GM12878 (cell line): ENCODE data around the gene CLDN6. TPM values are rescaled to one million over a fixed set of nuclear protein-coding genes. Genes with fewer than 3 reads are reported as not detected.
A peak's percentile ranks its signal among the peaks of the same experiment; 100 is the strongest.

Experiments used
- ATAC-seq: fragments of 200-7000 bp; cut with Tn5 transposase; 3 replicates; pipeline ENCODE4 v1.9.1; 2020; ENCODE audit warnings: mild to moderate bottlenecking, moderate library complexity
- BruUV-seq: library from RNA; stranded (reverse); fragments of 400-500 nt; replicated peaks from 2 replicates; lab custom pipeline; 2021; lab: Mats Ljungman, UMichigan
- CTCF ChIA-PET: fragments of 300-600 bp; sonication (Branson Sonifier 250); formaldehyde crosslinking; extraction: SDS; loops from one replicate; lab custom pipeline; 2021; ENCODE audit warnings: inconsistent platforms; lab: Yijun Ruan, JAX
- POLR2A ChIA-PET: fragments of 350-600 bp; formaldehyde crosslinking; extraction: SDS; loops from one replicate; lab custom pipeline; 2021; ENCODE audit warnings: inconsistent platforms; lab: Charles Lee
- RAD21 ChIA-PET: fragments of 300-600 bp; sonication (Branson Sonifier 250); formaldehyde crosslinking; loops from one replicate; lab custom pipeline; 2023; ENCODE audit warnings: antibody characterized with exemption; ENCODE audit not compliant: unreplicated experiment; lab: Charles Lee
- SMC1A ChIA-PET: fragments of 300-600 bp; sonication (Branson Sonifier 250); formaldehyde crosslinking; loops from one replicate; lab custom pipeline; 2023; ENCODE audit not compliant: unreplicated experiment, uncharacterized antibody; lab: Charles Lee
- DNase-seq: peaks from one replicate; pipeline ENCODE4 v3.0.0-alpha.2; 2011; ENCODE audit warnings: low read depth, low spot score
- FAIRE-seq: peaks from 3 replicates; lab custom pipeline; 2011; peaks lifted over from hg19 to GRCh38; lab: Jason Lieb, UNC
- H2AFZ ChIP-seq: 2 replicates; pipeline ENCODE4 v1.6.0; 2011; ENCODE audit warnings: low read depth, low read length, control low read depth; ENCODE audit not compliant: control insufficient read depth
- H3K27ac ChIP-seq: 2 replicates; pipeline ENCODE4 v1.5.1; 2011; ENCODE audit warnings: control low read depth; ENCODE audit not compliant: control insufficient read depth, insufficient read depth
- H3K27me3 ChIP-seq, 2 experiments: replicated peaks in 1 of 2; 2 replicates each; pipeline versions ENCODE4 v1.6.0 to v1.6.1; 2011; ENCODE audit warnings: low read length in 1 of 2; ENCODE audit not compliant: control insufficient read depth in 2 of 2, insufficient read depth in 2 of 2
- H3K36me3 ChIP-seq, 2 experiments: 2 replicates each; pipeline ENCODE4 v1.5.1; 2011; ENCODE audit warnings: low read length in 1 of 2; ENCODE audit not compliant: control insufficient read depth in 2 of 2, insufficient read depth in 2 of 2
- H3K4me1 ChIP-seq: 2 replicates; pipeline ENCODE4 v1.6.1; 2011; ENCODE audit warnings: mild to moderate bottlenecking, low read length, moderate library complexity, mixed read lengths; ENCODE audit not compliant: control insufficient read depth, insufficient read depth
- H3K4me2 ChIP-seq: 2 replicates; pipeline ENCODE4 v1.6.0; 2011; ENCODE audit warnings: control low read depth; ENCODE audit not compliant: control insufficient read depth, insufficient read depth
- H3K4me3 ChIP-seq: fragments of 200-600 bp; sonication (generic); 2 replicates; pipeline ENCODE4 v1.5.1; 2016
- H3K79me2 ChIP-seq: 2 replicates; pipeline ENCODE4 v1.6.0; 2011; ENCODE audit warnings: low read length; ENCODE audit not compliant: control insufficient read depth, insufficient read depth
- H3K9ac ChIP-seq: 2 replicates; pipeline ENCODE4 v1.8.0; 2011; ENCODE audit warnings: low read length, control low read depth, mixed read lengths; ENCODE audit not compliant: control insufficient read depth, insufficient read depth
- H3K9me3 ChIP-seq: replicated peaks from 3 replicates; pipeline ENCODE4 v1.5.1; 2011; ENCODE audit warnings: mild to moderate bottlenecking, low read length; ENCODE audit not compliant: control insufficient read depth, insufficient read depth
- H4K20me1 ChIP-seq: 2 replicates; pipeline ENCODE4 v1.6.0; 2011; ENCODE audit not compliant: control insufficient read depth, insufficient read depth
- CBX5 ChIP-seq: sonication (generic); IDR thresholded peaks from 2 replicates; pipeline ENCODE4 v1.6.1; 2016; ENCODE audit warnings: low read depth, moderate library complexity, mild to moderate bottlenecking, inconsistent platforms
- CHD4 ChIP-seq: fragments of 200-600 bp; sonication (generic); IDR thresholded peaks from 2 replicates; pipeline ENCODE4 v1.6.1; 2016; ENCODE audit warnings: mild to moderate bottlenecking
- E2F4 ChIP-seq: IDR thresholded peaks from 2 replicates; pipeline ENCODE4 v1.6.1; 2012; ENCODE audit warnings: low read depth, low read length, improper control_type of control experiment
- HDGF ChIP-seq: fragments of 450-650 bp; IDR thresholded peaks from 2 replicates; pipeline ENCODE4 v1.6.1; 2016; ENCODE audit warnings: antibody characterized with exemption
- LARP7 ChIP-seq: fragments of 450-650 bp; IDR thresholded peaks from 2 replicates; pipeline ENCODE4 v1.6.1; 2017; ENCODE audit warnings: mild to moderate bottlenecking
- MTA2 ChIP-seq: fragments of 450-650 bp; IDR thresholded peaks from 2 replicates; pipeline ENCODE4 v1.6.1; 2016; ENCODE audit warnings: low read depth, mild to moderate bottlenecking, moderate library complexity
- MTA3 ChIP-seq: IDR thresholded peaks from 2 replicates; pipeline ENCODE4 v1.6.1; 2012; ENCODE audit warnings: low read length, inconsistent platforms, borderline replicate concordance
- PAX8 ChIP-seq: fragments of 450-650 bp; IDR thresholded peaks from 2 replicates; pipeline ENCODE4 v1.6.1; 2017; ENCODE audit warnings: mild to moderate bottlenecking, moderate library complexity
- POLR2A ChIP-seq: IDR thresholded peaks from 2 replicates; pipeline ENCODE4 v1.6.1; 2011; ENCODE audit warnings: low read depth, mild to moderate bottlenecking, low read length
- RAD51 ChIP-seq: fragments of 450-650 bp; IDR thresholded peaks from 2 replicates; pipeline ENCODE4 v1.6.1; 2016; ENCODE audit warnings: moderate library complexity, mild to moderate bottlenecking, inconsistent platforms
- SPI1 ChIP-seq: IDR thresholded peaks from 2 replicates; pipeline ENCODE4 v1.6.1; 2011; ENCODE audit warnings: low read depth, mild to moderate bottlenecking, low read length, moderate library complexity, borderline replicate concordance; ENCODE audit not compliant: insufficient read depth
- ZBED1 ChIP-seq: IDR thresholded peaks from 2 replicates; pipeline ENCODE4 v1.6.1; 2016; ENCODE audit warnings: borderline replicate concordance
- ZNF274 ChIP-seq: IDR thresholded peaks from one replicate; pipeline ENCODE4 v1.8.0; 2011; ENCODE audit not compliant: insufficient read length, insufficient read depth
- WGBS: methylation state at CpG from one replicate; pipeline ENCODE4 v1.1.6; 2016; ENCODE audit warnings: low lambda C conversion rate; ENCODE audit not compliant: insufficient replicate concordance, insufficient coverage; ENCODE audit errors: missing lambda C conversion rate; 5-methylcytosine and 5-hydroxymethylcytosine counted together
- in situ Hi-C: fragments of 300-500 bp; cut with MboI; formaldehyde crosslinking; loops from 9 replicates; pipeline ENCODE4 v1.14.3; 2018; ENCODE audit warnings: mixed read lengths
- intact Hi-C: fragments of 100-400 bp; cut with micrococcal nuclease; formaldehyde crosslinking; loops from one replicate; pipeline ENCODE4 v1.14.2; 2022; ENCODE audit not compliant: unreplicated experiment
- polyA plus RNA-seq, 11 experiments: library from polyadenylated mRNA; depleted of rRNA in 4 of 11; unstranded in 6 of 11; stranded (reverse) in 5 of 11; fragments of >200 nt; fragmentation: Nextera tagmentation in 4 of 11; fragmentation: Illumina TruSeq in 1 of 11; extraction: Ambion mirVana in 4 of 11; extraction: Trizol in 1 of 11; gene quantifications; 1 replicate in 1 of 11; 2 replicates in 10 of 11; pipeline versions ENCODE4 v1.2.1 to v1.2.3, GENCODE V29; 2011 to 2016; ENCODE audit warnings: inconsistent platforms in 2 of 11, missing spikeins in 2 of 11, low read depth in 1 of 11
- total RNA-seq, 4 experiments: library from RNA; depleted of rRNA in 3 of 4; stranded (reverse); fragments of >200 nt in 3 of 4; fragmentation: Illumina TruSeq in 1 of 4; extraction: Trizol in 1 of 4; gene quantifications; 2 replicates each; pipeline versions ENCODE4 v1.2.1 to v1.2.3, GENCODE V29; 2013 to 2021
- TF ChIP-seq, protein P1 (sequence below): fragments of 450-650 bp; formaldehyde crosslinking; IDR thresholded peaks from 2 replicates; pipeline ENCODE4 v1.4.0; 2022; ENCODE audit warnings: mild to moderate bottlenecking, moderate library complexity

Gene CLDN6
- total and polyA plus RNA-seq, 10 of the 15 experiments (the other 5 are each of a cell fraction or from before 2014, with no cell fraction given), result 0.15 to 0.26 (median 0.23) TPM; not detected in 7

DNA sequence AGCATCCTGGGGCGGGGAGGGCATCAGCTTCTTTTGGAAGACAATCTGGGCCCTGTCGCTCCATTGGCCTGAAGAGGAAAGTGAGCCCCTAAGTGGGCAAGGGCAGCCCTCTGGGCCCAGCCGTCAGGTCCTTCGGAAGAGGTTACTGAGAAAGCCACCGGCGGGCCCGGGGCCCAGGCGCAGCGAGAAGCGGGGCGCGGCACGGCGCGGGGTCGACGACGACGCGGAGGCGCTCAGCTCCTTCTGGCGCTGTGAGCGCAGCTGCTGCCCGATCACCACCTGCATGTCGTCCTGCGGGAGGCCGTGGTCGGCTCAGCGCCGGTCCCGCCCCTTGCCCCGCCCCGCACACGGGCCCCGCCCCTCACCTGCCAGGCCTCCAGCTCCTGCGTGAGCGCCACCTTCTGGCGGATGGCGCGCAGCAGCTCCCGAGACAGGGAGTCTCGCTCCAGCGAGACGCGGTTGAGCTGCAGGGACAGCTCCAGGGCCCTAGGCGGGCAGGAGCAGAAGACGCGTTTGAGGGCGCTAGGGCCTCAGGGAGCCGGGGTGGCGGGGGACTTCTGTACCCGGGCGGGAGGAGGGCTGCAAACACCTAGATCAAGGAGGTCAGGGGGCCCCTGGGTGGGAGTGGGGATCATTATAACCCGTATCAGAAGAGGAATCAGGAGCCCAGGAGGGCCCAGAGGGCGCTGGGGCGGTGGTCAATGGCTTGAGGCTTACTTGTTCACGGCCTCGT, 10.2 kb upstream of the CLDN6 start (continued):
- TF ChIP-seq, protein P1, sequence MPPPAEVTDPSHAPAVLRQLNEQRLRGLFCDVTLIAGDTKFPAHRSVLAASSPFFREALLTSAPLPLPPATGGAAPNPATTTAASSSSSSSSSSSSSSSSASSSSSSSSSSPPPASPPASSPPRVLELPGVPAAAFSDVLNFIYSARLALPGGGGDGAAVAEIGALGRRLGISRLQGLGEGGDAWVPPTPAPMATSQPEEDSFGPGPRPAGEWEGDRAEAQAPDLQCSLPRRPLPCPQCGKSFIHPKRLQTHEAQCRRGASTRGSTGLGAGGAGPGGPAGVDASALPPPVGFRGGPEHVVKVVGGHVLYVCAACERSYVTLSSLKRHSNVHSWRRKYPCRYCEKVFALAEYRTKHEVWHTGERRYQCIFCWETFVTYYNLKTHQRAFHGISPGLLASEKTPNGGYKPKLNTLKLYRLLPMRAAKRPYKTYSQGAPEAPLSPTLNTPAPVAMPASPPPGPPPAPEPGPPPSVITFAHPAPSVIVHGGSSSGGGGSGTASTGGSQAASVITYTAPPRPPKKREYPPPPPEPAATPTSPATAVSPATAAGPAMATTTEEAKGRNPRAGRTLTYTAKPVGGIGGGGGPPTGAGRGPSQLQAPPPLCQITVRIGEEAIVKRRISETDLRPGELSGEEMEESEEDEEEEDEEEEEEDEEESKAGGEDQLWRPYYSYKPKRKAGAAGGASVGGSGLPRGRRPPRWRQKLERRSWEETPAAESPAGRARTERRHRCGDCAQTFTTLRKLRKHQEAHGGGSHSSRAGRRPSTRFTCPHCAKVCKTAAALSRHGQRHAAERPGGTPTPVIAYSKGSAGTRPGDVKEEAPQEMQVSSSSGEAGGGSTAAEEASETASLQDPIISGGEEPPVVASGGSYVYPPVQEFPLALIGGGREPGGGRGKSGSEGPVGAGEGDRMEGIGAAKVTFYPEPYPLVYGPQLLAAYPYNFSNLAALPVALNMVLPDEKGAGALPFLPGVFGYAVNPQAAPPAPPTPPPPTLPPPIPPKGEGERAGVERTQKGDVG (CRISPR knock-in tag), result no peak
- no peak for TF ChIP-seq MTA3
- TF ChIP-seq MTA2, result no peak
- TF ChIP-seq ZBED1, result no peak
- TF ChIP-seq LARP7, result 0 out of 2 replicates have a peak, but pooled peaks have one; percentile 49
- TF ChIP-seq HDGF, result no peak
- TF ChIP-seq CBX5, result no peak
- TF ChIP-seq PAX8, result no peak
- TF ChIP-seq POLR2A, result peak; percentile 37; the same call in 1 of the 2 replicates
- TF ChIP-seq, all 136 proteins: peak for 9

DNA sequence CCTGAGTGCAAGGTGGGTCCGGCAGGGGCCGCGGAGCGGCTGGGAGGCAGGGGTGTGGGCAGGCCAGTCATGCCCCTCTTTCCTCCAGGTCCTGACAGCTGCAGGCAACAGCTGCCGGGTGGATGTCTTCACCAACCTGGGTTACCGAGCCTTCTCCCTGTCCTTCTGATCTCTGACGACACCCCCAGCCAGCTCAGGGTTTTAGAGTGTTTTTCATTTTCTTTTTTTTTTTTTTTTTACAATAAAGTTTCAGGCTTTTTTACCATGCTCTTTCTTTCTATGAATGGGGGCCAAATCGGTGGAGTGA, 9.5 kb upstream of the CLDN6 start:
- FAIRE-seq, result no peak
- no TSS peak for BruUV-seq
- TF ChIP-seq RAD51 (no peak), CHD4 (no peak), SPI1 (no peak), E2F4 (no peak), ZNF274 (no peak)

More for the DNA sequence above, 9.5 kb upstream of the CLDN6 start:
- ChIA-PET RAD21 (interaction anchor here (1.2 to 6.5 kb wide), 8 partner anchors 8 to 63 kb away, joined by 4 to 94 read pairs (median 8); partner anchors contain the start of genes KREMEN2 and TNFRSF12A), SMC1A (interaction anchor here (1.1 to 10.1 kb wide), 7 partner anchors 12 to 102 kb away, joined by 3 to 91 read pairs (median 4); no protein-coding TSS in a partner anchor), POLR2A (interaction anchor here (0.7 to 1.4 kb wide), 4 partner anchors 24 to 148 kb away, joined by 3 to 4 read pairs (median 4); no protein-coding TSS in a partner anchor), CTCF (interaction anchor here (0.7 to 18.2 kb wide), 18 partner anchors 8 to 499 kb away, joined by 3 to 421 read pairs (median 7); partner anchors contain the start of genes PKMYT1, TNFRSF12A and ZNF213)
- intact Hi-C loops, result no loop called here
- Histone ChIP-seq H3K27ac (no peak overlapping the region), H3K9ac (no peak overlapping the region), H3K4me1 (peaks cover 9% of the 10 kb centered on the region), H3K9me3 (no peaks in the 10 kb centered on the region), H4K20me1 (0 out of 2 replicates have a peak, but pooled peaks cover 3% of the 10 kb centered on the region), H3K27me3 (peaks cover 7 to 8% of the 10 kb centered on the region in 2 experiments), H3K36me3 (peaks cover 4 to 7% of the 10 kb centered on the region in 2 experiments; a peak in 3 of 4 replicates), H3K4me3 (no peak overlapping the region), H2AFZ (no peak overlapping the region), H3K79me2 (no peaks in the 10 kb centered on the region), H3K4me2 (no peak overlapping the region)
- ATAC-seq (no peak), DNase-seq (no peak)
- in situ Hi-C loops, result no loop called here
- 72% methylated on average over 7 of the region's 8 CpGs for WGBS
